Measurements from ENCODE around the gene WSB2.

WSB2 gene

DNA sequence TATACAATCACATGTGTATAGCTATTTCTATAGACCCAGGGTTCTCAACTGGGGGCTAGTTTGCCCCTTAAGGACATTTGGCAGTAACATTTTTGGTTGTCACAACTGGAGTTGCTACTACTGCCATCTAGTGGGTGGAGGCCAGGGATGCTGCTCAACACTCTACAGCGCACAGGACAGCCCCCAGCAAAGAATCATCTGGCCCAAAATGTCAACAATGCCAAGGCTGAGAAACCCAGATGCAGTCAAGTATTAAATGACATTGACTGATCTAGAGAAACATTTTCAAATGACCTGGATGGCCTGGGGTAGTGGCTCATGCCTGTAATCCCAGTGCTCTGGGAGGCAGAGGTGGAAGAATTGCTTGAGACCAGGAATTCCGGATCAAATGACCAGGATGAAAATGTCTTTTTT lies 5.8 kb downstream of the WSB2 start:
- no peak for TF ChIP-seq ZNF274 (IDR thresholded peaks at IDR 0.05; ENCODE audit: low read depth, low read length)
- H3K4me3 ChIP-seq (ENCODE audit: low read length), result no peak overlapping the region

DNA sequence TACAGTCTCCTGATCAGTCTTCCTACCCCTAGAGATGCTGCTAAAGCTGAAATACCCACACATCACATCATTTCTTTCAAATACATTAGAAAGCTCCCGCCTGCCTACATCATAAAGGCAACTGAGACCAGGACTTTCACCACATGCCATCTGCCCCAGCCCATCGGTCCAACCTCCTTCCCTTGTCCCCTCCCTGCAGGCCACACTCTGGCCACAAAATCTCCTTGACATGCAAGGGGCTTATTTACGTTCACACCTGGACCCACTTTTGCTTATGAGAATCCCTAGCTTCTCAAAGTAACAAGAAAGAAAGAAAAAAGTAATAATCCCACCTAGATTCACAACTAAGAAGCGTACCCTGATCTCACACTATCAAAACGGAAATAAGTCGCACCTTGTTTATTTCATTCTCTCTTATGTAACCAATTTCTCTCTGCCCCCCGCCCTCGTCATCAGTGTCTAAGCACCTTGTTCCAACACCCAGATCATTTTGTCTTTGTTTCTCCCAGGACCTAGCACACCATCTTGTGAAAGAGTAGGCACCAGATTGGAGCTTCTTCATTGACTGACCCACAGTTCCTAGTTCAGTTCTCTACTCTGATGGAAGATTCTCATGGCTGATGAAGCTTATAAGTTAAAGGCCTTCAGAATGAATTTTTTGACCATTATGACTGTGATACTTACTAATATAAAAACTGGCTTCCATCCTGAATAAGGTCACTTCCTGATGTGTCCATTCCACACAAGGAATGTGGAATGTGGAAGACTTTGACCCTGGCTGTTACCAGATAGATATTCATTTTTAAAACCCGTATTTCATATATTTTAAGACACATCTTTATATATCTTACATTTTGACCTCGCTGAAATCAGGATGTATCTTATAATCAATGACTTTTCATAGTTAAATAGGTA lies 7.7 kb downstream of the WSB2 start:
- TF ChIP-seq ZNF274 (IDR thresholded peaks at IDR 0.05; ENCODE audit: low read depth, low read length), result no peak
- no peak overlapping the region for H3K4me3 ChIP-seq (ENCODE audit: low read length)

DNA sequence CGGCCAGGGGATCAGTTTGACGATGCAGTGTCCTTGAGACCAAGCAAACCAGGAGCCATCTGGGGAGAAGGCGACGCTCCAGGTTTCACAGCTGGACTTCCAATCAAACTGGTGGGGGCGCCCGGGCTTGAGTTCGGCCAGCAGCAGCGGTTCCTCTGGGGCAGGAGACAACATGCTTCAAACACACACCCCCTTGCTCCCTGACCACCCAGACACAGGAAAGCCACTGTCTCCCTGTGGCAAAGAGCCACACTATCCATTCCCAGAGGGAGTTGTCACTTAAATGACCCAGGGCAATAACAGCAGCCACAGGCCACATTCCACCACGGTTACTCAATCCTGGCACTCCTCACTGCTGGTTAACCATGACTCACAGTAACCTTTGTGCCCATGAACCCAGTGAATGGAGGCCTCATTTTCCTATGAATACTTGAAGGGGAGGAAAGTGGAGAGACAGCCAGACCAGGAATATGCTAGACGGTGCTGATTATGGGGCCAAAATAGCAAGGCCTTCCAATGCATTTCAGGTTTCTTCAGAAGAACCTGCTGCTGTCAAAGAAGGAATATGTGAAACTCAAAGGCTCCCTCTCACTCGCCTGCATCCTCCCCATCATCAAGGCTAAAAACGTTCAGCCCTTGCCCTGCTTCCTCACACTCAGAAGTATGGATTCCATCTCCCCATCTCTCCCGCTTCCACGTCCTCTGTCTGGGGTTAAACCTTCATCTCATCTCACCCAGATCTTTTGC lies 8.5 kb downstream of the WSB2 start:
- no peak overlapping the region for H3K4me3 ChIP-seq (ENCODE audit: low read length)
- no peak for TF ChIP-seq ZNF274 (IDR thresholded peaks at IDR 0.05; ENCODE audit: low read depth, low read length)

DNA sequence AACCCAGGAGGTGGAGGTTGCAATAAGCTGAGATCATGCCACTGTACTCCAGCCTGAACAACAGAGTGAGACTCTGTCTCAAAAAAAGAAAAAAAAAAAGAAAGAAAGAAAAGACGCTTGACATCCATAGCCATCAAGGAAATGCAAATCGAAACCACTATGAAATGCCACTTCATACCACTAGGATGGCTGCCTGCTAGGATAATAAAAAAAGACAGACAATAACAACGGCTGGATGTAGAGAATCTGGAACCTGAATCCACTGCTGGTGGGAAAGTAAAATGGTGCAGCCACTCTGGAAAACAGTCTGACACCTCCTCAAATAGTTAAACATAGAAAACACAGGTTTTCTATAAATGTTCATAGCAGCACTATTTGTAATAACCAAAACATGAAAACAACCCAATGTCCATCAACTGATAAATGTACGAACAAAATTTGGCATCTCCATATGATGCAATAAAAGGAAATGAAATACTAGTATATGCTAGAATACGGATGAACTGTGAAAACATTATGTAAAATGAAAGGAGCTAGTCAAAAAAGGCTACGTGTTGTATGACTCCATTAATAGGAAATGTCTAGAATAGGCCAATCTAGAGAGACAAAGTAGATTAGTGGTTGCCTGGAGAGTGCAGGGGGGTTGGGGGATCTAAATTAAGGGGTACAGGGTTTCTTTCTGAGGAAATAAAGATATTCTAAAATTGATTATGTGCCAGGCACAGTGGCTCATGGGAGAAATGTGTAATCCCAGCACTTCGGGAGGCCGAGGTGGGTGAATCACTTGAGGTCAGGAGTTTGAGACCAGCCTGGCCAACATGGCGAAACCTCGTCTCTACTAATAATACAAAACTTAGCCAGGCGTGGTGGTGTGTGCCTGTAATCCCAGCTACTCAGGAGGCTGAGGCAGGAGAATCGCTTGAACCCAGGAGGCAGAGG lies 9.7 kb downstream of the WSB2 start:
- no peak for TF ChIP-seq ZNF274 (IDR thresholded peaks at IDR 0.05; ENCODE audit: low read depth, low read length)
- no peak overlapping the region for H3K4me3 ChIP-seq (ENCODE audit: low read length)

GRCh38 chr12:118046430-118046829 lies 14.5 kb downstream of the WSB2 start:
- no peak for TF ChIP-seq ZNF274 (IDR thresholded peaks at IDR 0.05; ENCODE audit: low read depth, low read length)
- no peak overlapping the region for H3K4me3 ChIP-seq (ENCODE audit: low read length)

DNA sequence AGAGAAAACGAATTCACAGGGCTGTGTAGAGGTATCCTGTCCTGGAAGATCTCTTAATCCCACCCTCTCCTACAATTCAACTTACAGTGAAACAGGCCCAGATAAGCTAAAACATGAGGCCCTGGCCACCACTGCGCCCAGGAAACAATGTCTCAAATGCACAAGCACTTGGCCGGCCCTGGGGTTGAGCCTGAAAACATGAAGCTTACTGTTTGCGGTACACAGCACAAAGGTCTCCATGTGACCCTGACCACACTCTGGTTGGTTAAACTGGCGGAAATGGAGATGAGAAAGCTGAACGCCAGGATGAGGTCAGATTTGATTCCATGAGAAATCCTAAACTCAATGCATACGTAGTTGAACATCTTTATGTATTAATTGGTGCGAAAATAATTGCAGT lies 16.4 kb downstream of the WSB2 start:
- no peak overlapping the region for H3K4me3 ChIP-seq (ENCODE audit: low read length)
- TF ChIP-seq ZNF274 (IDR thresholded peaks at IDR 0.05; ENCODE audit: low read depth, low read length), result no peak

DNA sequence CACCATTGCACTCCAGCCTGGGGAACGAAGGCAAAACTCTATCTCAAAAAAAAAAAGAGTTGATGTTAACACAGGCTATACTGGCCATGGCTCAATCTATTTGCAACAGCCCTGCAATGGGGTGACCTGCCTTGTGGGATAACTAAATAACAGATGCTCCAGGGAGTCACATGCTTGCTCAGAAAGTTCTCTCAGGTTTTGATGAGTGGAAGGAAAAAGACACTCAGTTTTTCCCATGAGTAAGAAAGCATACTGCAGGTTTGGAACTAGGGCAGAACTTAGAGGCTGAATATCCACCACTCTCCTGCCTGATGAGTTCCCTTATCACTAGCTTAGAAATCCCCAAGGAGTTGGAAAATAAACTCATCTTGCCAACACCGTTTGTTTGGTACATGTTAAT lies 16.9 kb downstream of the WSB2 start:
- no peak overlapping the region for H3K4me3 ChIP-seq (ENCODE audit: low read length)
- TF ChIP-seq ZNF274 (IDR thresholded peaks at IDR 0.05; ENCODE audit: low read depth, low read length), result no peak

DNA sequence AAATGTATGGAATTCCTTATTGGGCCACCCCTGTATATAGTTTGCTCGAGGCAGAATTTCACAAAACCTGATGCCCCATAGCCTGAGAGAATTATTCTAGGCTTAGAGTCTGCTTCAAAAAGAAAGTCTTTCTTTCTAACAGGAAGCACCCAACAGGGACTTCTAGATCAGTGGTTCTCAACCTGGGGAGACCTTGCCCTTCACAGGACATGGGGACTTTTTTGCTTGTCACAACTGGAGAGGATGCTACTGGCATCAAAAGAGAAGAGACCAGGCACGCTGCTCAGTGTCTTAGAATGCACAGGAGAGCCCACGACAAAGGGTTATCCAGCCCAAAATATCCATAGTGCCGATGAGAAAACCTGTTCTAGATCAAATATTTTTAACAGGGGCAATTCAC lies 18.9 kb downstream of the WSB2 start:
- H3K4me3 ChIP-seq (ENCODE audit: low read length), result no peak overlapping the region
- TF ChIP-seq ZNF274 (IDR thresholded peaks at IDR 0.05; ENCODE audit: low read depth, low read length), result no peak

GRCh38 chr12:118038137-118038536 lies 22.8 kb downstream of the WSB2 start:
- H3K4me3 ChIP-seq (ENCODE audit: low read length), result no peak overlapping the region
- TF ChIP-seq ZNF274 (IDR thresholded peaks at IDR 0.05; ENCODE audit: low read depth, low read length), result no peak

- H3K4me3 ChIP-seq (ENCODE audit: low read length), result no peak overlapping the region
- no peak for TF ChIP-seq ZNF274 (IDR thresholded peaks at IDR 0.05; ENCODE audit: low read depth, low read length)
Observed at GRCh38 chr12:118036672-118037411, 24.1 kb downstream of the WSB2 start.

GRCh38 chr12:118035190-118036041 lies 25.6 kb downstream of the WSB2 start:
- TF ChIP-seq ZNF274 (IDR thresholded peaks at IDR 0.05; ENCODE audit: low read depth, low read length), result no peak
- H3K4me3 ChIP-seq (ENCODE audit: low read length), result no peak overlapping the region; the same call in 1 of the 2 replicates

GRCh38 chr12:118034429-118035189 lies 26.4 kb downstream of the WSB2 start:
- no peak overlapping the region for H3K4me3 ChIP-seq (ENCODE audit: low read length)
- TF ChIP-seq ZNF274 (IDR thresholded peaks at IDR 0.05; ENCODE audit: low read depth, low read length), result no peak
